ENCODE measurements around the gene MRNIP. TPM values are rescaled to one million over a fixed set of nuclear protein-coding genes. Genes with fewer than 3 reads are reported as not detected.

MRNIP gene
- total RNA-seq, 3 donors from 2014 or later (not counting 1 experiment from before 2014, with no cell fraction given): 19.7 to 40.2 (median 25.4) TPM

GRCh38 chr5:179858241-179858585 is 404 bp downstream of the MRNIP start:
- no peaks in the 10 kb centered on the region for H3K27me3 ChIP-seq (ENCODE audit: control insufficient read depth, insufficient read depth, low read length)
- H3K27me3 Mint-ChIP-seq (ENCODE audit: low read depth in 2 of 2): no peaks in the 10 kb centered on the region
- under 1% methylated on average over 32 of the region's 32 CpGs for whole genome bisulfite sequencing (ENCODE audit: insufficient coverage)

GRCh38 chr5:179854356-179854755 is 4.3 kb downstream of the MRNIP start:
- 96% methylated on average over 7 of the region's 8 CpGs for WGBS (ENCODE audit: insufficient coverage)
- intact Hi-C loops (cut with micrococcal nuclease): no loop called here
- no peaks in the 10 kb centered on the region for H3K36me3 Mint-ChIP-seq

More at GRCh38 chr5:179858241-179858585, 404 bp downstream of the MRNIP start:
- Mint-ChIP-seq H3K36me3 (no peaks in the 10 kb centered on the region), H3K4me3 (peak overlapping the region; percentile 95), H3K9me3 (no peaks in the 10 kb centered on the region), H3K27ac (peak overlapping the region; percentile 78 to 91), H3K4me1 (peaks cover 8 to 15% of the 10 kb centered on the region in 2 donors)
- ATAC-seq (peak; percentile 56 to 72 (median 62)), DNase-seq (peak; percentile 37 to 78)
- intact Hi-C loops (cut with micrococcal nuclease): loop anchor here (2.0 kb wide), 2 partner anchors 21 to 55 kb away; no protein-coding TSS in a partner anchor
- Histone ChIP-seq H3K9me3 (ENCODE audit: control insufficient read depth, insufficient read depth, low read length) (no peaks in the 10 kb centered on the region), H3K36me3 (ENCODE audit: control insufficient read depth, insufficient read depth, low read length) (peaks cover 3% of the 10 kb centered on the region), H3K4me3 (ENCODE audit: low read length) (peak overlapping the region; percentile 98), H3K27ac (ENCODE audit: low read length) (peak overlapping the region; percentile 48), H3K4me1 (ENCODE audit: control insufficient read depth, insufficient read depth, low read length) (peaks cover 13% of the 10 kb centered on the region)
- no peak for TF ChIP-seq CTCF (IDR thresholded peaks at IDR 0.05)

DNA sequence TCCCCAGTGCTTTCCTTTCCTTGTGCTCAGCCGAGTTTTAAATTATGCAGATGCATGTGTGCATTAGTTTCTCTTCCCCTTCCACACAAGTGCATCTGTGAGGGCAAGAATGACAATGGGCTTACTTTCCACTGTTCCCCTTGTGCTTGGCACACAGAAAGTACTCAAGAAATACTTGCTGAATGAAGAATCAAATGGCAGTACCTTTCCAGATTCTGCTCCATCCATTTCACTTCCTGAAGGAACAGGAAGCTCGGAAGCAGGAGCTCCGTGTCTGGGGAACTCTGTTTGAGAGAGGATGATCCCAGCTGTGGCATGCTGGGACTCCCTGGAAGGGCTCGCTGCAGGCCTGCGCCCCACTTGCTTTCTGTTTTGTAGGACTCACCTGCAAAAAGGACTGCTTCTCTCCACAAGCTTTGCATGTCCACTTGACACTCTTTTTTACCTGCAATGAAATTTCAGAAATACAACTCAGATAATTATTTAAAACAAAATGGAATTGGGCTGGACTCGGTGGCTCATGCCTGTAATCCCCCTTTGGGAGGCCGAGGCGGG is 5.5 kb downstream of the MRNIP start:
- Mint-ChIP-seq H3K9me3 (no peaks in the 10 kb centered on the region), H3K27ac (no peak overlapping the region), H3K4me3 (no peak overlapping the region), H3K4me1 (peaks cover 5% of the 10 kb centered on the region in 2 donors), H3K36me3 (no peaks in the 10 kb centered on the region), H3K27me3 (ENCODE audit: low read depth in 2 of 2) (no peaks in the 10 kb centered on the region)
- Histone ChIP-seq H3K4me3 (ENCODE audit: low read length) (no peak overlapping the region), H3K36me3 (ENCODE audit: control insufficient read depth, insufficient read depth, low read length) (peaks cover 29% of the 10 kb centered on the region), H3K27me3 (ENCODE audit: control insufficient read depth, insufficient read depth, low read length) (no peaks in the 10 kb centered on the region), H3K9me3 (ENCODE audit: control insufficient read depth, insufficient read depth, low read length) (no peaks in the 10 kb centered on the region), H3K27ac (ENCODE audit: low read length) (no peak overlapping the region), H3K4me1 (ENCODE audit: control insufficient read depth, insufficient read depth, low read length) (peaks cover 13% of the 10 kb centered on the region)
- no peak for DNase-seq
- 86% methylated on average over 8 of the region's 8 CpGs for WGBS (ENCODE audit: insufficient coverage)
- TF ChIP-seq CTCF (IDR thresholded peaks at IDR 0.05): no peak
- intact Hi-C loops (cut with micrococcal nuclease): no loop called here
- no peak for ATAC-seq

More at GRCh38 chr5:179854356-179854755, 4.3 kb downstream of the MRNIP start:
- Mint-ChIP-seq H3K4me3 (no peak overlapping the region), H3K27ac (no peak overlapping the region), H3K27me3 (ENCODE audit: low read depth in 2 of 2) (no peaks in the 10 kb centered on the region), H3K4me1 (peaks cover 8 to 15% of the 10 kb centered on the region in 2 donors), H3K9me3 (no peaks in the 10 kb centered on the region)
- DNase-seq: no peak
- peaks cover 22% of the 10 kb centered on the region for H3K36me3 ChIP-seq (ENCODE audit: control insufficient read depth, insufficient read depth, low read length)
- H3K4me3 ChIP-seq (ENCODE audit: low read length): no peak overlapping the region
- H3K27me3 ChIP-seq (ENCODE audit: control insufficient read depth, insufficient read depth, low read length): no peaks in the 10 kb centered on the region
- no peaks in the 10 kb centered on the region for H3K9me3 ChIP-seq (ENCODE audit: control insufficient read depth, insufficient read depth, low read length)
- H3K4me1 ChIP-seq (ENCODE audit: control insufficient read depth, insufficient read depth, low read length): peaks cover 15% of the 10 kb centered on the region
- no peak overlapping the region for H3K27ac ChIP-seq (ENCODE audit: low read length)
- no peak for TF ChIP-seq CTCF (IDR thresholded peaks at IDR 0.05)
- ATAC-seq: no peak

- H3K9me3 Mint-ChIP-seq: peaks cover 0 to 3% of the 10 kb centered on the region in 2 donors
- peaks cover 2% of the 10 kb centered on the region for H3K36me3 Mint-ChIP-seq
- Histone ChIP-seq H3K9me3 (ENCODE audit: control insufficient read depth, insufficient read depth, low read length) (no peaks in the 10 kb centered on the region), H3K4me3 (ENCODE audit: low read length) (no peak overlapping the region), H3K4me1 (ENCODE audit: control insufficient read depth, insufficient read depth, low read length) (peaks cover 12% of the 10 kb centered on the region), H3K27me3 (ENCODE audit: control insufficient read depth, insufficient read depth, low read length) (no peaks in the 10 kb centered on the region), H3K36me3 (ENCODE audit: control insufficient read depth, insufficient read depth, low read length) (peaks cover 29% of the 10 kb centered on the region), H3K27ac (ENCODE audit: low read length) (no peak overlapping the region)
- no peak for DNase-seq
- intact Hi-C loops (cut with micrococcal nuclease): no loop called here
- peak overlapping the region; percentile 59 for H3K4me3 Mint-ChIP-seq
- peak overlapping the region in 1 of 2 donors; percentile 91 for H3K27ac Mint-ChIP-seq
- 95% methylated on average over 9 of the region's 9 CpGs for WGBS (ENCODE audit: insufficient coverage)
- no peak for TF ChIP-seq CTCF (IDR thresholded peaks at IDR 0.05)
- no peak for ATAC-seq
- no peaks in the 10 kb centered on the region for H3K27me3 Mint-ChIP-seq (ENCODE audit: low read depth in 2 of 2)
- H3K4me1 Mint-ChIP-seq: peaks cover 9 to 12% of the 10 kb centered on the region in 2 donors
These were observed 17.0 kb downstream of the MRNIP start for GRCh38 chr5:179841621-179842020.
